GM10266 (cell line): ENCODE measurements around the gene ABR.

Source experiments
- DNase-seq: peaks from one replicate; pipeline ENCODE4 v3.0.0; 2012; ENCODE audit errors: extremely low spot score
- CTCF ChIP-seq: IDR thresholded peaks from 2 replicates; pipeline ENCODE4 v1.5.1; 2012; ENCODE audit warnings: mild to moderate bottlenecking, low read depth; ENCODE audit not compliant: control insufficient read depth, insufficient read depth; ENCODE audit errors: missing control alignments

The ABR gene

GRCh38 chr17:1212946-1213345, 33.2 kb upstream of the ABR start:
- no peak for TF ChIP-seq CTCF
- no peak for DNase-seq

GRCh38 chr17:1211287-1211686, 31.5 kb upstream of the ABR start:
- no peak for TF ChIP-seq CTCF
- DNase-seq: no peak

GRCh38 chr17:1208966-1209365, 29.2 kb upstream of the ABR start:
- no peak for TF ChIP-seq CTCF
- no peak for DNase-seq

- no peak for TF ChIP-seq CTCF
- DNase-seq: no peak
Measured at GRCh38 chr17:1206026-1206777, 26.4 kb upstream of the ABR start.

- TF ChIP-seq CTCF: no peak
- no peak for DNase-seq
Measured at GRCh38 chr17:1203967-1204291, 24.1 kb upstream of the ABR start.

GRCh38 chr17:1203111-1203966, 23.6 kb upstream of the ABR start:
- TF ChIP-seq CTCF: no peak
- DNase-seq: peak; percentile 89

GRCh38 chr17:1202291-1202690, 22.5 kb upstream of the ABR start:
- no peak for TF ChIP-seq CTCF
- DNase-seq: no peak
